GM21737 (cell line): ENCODE data around the gene GTF3A.

Source experiments
- ATAC-seq: cut with Tn5 transposase; IDR thresholded peaks from one replicate; pipeline ENCODE4 v1.9.1; 2021; ENCODE audit warnings: mild to moderate bottlenecking, moderate library complexity; ENCODE audit not compliant: unreplicated experiment

Gene GTF3A

GRCh38 chr13:27404680-27405079 lies 19.7 kb upstream of the GTF3A start:
- no peak for ATAC-seq

DNA sequence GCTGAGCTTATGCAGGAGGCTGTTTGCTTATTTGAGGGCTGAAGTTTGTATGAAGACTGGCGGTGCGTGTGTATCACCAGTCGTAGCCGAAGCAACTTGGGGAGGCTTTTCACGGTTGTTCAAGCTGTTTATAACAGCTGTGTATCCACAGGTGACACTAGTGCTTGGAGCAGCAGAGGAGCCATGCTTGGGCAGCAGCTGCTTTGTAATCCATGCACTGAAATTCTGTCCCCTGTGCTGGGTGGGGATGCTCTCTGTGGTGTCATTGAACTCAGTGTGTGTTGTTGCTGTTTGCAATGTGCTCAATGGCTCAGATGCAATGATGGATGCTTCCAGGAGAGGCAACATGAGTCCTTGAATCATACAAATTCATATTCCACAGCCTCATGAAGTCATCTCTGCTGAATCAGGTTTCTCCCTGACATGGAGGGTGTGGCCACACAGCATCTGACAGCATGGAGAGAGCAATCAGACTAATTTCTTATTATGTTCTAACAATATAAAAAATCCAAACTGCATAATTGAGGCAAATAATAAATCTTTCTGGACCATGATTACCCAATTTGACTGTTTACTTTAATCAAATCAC lies 18.8 kb upstream of the GTF3A start:
- ATAC-seq = no peak

DNA sequence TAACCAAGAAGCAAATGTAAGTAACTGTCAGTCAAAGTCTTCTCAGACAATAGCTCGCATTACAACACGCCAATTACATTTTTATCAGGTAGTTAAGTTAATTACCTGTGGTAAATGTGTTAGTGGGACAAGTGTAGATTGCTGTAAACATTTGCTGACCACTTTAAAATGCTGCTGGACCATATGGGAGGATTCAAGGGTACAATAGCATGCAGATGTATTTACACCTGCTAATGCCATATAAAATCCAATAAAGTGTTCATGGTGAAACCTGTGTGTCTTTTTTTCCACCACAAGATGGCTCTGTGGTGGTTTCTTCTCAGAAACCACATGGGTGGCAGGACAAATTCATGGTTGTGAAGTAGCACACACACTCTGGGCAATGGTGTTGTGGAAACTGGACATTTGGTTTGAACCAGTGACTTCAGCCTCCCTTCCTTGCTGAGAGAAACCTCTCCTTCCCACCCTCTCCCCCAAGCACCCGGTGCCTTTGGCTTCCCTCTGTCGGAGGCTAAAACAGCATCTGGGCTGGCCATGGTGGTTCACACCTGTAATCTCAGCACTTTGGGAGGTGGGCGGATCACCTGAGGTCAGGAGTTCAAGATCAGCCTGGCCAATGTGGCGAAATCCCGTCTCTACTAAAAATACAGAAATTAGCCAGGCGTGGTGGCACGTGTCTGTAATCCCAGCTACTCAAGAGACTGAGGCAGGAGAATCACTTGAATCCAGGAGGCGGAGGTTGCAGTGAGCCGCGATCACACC lies 18.1 kb upstream of the GTF3A start:
- ATAC-seq = no peak

GRCh38 chr13:27408074-27408473 lies 16.3 kb upstream of the GTF3A start:
- no peak for ATAC-seq

GRCh38 chr13:27409013-27409412 lies 15.4 kb upstream of the GTF3A start:
- no peak for ATAC-seq

GRCh38 chr13:27411341-27411740 lies 13.1 kb upstream of the GTF3A start:
- ATAC-seq = no peak

DNA sequence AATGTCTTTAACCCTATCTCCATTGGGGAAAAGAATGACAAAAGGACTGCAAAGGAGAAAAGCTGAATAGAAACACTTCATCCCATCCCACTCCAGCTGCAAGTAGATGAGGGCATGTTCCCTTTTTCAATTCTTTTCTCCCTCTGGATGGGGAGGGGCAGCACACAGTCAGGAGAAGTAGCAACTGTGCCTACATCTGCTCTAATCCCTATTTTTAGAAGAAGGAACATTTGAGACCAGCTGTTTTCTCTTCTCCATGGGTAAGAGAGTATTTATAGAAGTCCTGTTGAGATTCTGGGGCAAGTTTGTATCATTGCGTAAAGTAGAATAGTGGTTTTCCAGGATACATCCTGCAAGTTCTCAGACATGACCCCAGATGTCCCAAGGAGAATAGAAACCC lies 9.3 kb upstream of the GTF3A start:
- ATAC-seq = no peak

DNA sequence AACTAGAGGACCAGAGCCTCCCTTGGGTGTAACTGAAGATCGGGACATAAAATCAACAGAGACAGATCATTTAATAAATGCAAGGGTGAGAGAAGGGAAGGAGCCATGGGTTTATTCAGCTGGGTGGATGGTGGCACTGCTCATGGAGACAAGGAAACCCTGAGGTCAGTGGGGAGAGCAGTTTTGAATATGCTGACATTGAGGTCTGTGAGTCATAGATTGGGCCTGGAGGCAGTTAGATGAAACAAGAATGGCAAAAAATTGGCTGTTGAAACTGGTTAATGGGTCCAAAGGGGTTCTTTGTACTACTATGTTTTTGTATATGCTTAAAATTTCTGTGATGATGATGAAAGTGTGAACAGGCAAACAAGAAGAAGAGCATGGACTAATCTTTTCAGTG lies 5.1 kb upstream of the GTF3A start:
- no peak for ATAC-seq

DNA sequence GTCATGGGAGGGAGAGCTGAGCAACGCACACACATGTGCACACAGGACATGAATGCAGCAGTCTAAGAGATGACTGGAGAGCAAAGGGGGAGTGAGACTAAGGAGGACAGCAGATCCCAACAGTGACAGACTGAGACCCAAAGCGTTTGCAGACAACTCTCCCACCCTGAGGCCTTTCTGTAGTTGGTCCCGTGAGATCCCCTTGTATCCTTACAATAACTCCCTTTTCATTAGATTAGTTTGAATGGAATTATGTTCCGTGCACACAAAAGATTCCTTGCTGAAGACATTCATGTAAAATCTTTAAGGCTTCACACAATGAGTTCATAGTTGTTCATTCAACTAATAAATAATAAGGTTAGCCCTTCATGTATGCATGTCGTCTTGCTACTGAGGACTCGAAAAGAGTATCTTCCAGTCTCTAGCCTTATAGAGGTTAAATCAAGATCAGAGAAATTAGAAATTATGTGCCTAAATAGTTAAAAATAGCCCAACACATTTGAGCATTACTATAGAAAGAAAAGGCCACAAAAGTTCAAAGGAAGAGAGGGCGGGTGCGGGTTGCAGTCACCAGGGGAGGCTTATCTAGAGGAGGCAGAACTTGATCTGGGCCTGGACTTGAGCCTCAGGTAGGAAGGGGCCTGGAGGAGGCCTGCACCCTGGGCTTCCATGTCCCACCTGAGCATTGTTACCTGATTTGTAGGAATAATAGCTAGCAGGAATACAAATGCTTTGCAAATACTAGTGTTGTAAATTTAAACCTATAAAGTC lies 3.1 kb upstream of the GTF3A start:
- no peak for ATAC-seq

- no peak for ATAC-seq
Observed at GRCh38 chr13:27423333-27423732, 1.1 kb upstream of the GTF3A start.

- ATAC-seq = no peak
Observed at GRCh38 chr13:27425158-27425917, 919 bp downstream of the GTF3A start.

DNA sequence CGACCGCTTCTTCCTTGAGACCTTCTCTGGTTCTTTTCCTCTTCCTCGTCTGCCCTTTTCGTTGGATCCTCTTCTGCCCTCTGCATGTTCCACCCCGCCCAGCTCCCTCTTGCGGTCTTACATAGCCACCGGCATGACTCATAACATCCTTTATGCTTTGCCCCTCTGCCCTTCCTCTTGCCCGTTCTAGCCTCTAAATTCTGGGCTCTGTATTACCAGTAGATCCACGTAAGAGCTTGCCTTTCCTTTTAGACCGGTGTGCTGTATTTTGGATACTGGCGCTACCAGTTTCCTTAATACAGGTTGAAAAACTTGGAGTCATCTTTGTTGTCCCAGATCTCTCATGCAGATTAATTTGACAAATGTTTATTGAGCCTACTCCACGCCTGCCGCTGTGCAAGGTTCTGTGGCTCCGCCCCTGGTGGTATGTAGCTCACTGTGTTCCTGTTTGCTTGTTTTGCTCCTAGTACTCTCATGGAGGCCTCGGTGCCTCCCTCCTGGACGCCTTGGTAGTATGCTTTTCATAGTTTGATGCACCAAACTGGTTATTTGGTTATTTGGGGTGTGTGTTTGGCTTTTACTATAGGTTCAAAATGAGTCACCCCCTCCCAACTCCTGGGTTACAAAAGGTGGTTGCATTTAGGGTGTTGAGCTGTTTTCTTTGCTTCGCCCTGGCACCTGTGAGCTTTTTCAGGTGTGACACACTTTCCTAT lies 1.7 kb downstream of the GTF3A start:
- peak; percentile 58 for ATAC-seq

DNA sequence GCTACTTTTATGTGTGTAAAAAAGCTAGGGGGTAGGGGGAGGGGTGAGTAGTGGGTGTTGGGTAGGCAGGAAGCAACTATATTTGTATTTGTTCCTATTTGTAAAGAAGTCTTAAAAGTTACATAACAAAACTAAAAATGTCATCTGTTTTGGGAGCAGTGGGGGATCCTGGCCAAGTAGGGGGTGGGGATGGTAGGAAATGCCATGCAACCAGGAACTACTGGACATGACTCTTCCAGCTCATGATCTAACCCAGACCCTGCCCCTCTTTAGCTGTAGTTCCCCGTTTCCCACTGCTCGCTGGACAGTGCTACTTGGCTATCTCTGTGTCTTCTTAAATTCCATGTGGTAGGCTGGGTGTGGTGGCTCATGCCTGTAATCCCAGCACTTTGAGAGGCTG lies 3.2 kb downstream of the GTF3A start:
- no peak for ATAC-seq

DNA sequence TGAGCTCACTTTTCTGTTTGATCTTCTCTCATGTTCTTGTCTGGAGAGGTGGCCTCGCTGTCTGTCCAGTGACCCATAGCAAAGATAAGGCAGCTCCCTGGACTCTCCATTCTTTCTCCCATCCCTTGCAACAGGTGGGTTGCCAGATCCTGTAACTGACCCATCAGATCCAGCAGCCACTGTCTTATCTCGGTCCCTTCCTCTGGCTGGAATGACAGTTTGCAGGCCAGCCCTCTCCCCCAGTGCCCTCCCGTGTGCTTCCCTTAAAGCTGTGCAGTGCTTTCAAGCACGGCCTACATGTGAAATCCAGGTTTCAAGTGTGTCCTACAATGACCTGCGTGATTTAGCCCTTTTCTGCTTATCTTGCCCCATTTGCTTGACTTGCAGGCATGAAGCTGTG lies 3.7 kb downstream of the GTF3A start:
- ATAC-seq = no peak

GRCh38 chr13:27432180-27432579 lies 7.8 kb downstream of the GTF3A start:
- ATAC-seq = no peak

- ATAC-seq = no peak
Observed at GRCh38 chr13:27432611-27433210, 8.3 kb downstream of the GTF3A start.

DNA sequence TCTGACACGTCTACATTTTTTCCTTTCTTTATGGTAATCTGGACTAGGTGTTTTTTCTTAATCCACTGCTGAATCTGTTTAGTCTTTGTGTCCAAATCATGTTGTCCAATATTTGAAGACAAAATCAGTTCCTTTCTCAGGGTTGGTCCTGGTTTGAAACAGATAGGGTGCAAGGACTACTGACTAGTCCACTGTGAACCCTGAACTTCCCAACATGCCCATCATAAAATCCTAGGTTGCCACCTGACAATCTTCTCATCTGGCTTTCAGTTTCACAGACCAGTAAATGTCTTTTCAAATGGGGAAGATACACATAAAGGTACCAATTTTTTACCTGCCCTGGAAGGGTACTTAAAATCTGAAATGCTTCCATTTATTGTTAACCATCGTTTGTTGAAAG lies 12.7 kb downstream of the GTF3A start:
- no peak for ATAC-seq

- ATAC-seq = no peak
Observed at GRCh38 chr13:27440408-27440807, 16.0 kb downstream of the GTF3A start.

DNA sequence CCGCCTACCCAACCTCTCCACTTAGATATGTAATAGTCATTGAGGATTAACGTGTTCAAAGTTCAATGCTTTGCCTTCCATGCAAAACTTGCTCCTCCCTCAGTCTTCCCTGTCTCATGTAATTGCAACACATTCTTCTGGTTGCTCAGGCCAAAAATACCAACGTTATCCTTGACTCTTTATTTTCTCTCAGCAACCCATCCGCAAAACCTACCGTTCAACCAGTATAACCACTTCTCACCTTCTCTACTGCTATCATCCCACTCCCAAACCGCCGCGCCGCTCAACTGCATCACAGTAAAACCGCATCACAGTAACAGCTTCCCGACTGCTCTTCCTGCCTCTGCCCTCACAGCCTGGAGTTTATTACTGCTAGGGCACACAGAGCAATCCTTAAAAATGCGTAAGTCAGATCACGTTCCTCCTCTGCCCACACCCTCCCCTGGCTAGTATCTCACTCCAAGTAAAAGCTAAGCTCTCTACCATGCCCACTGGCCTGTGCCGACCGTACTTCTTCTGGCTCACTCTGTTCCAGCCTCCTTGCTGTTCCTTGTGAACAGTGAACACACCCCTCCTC lies 17.7 kb downstream of the GTF3A start:
- ATAC-seq = no peak

- ATAC-seq = no peak
Observed at GRCh38 chr13:27442797-27443196, 18.4 kb downstream of the GTF3A start.
